HTR-8/SVneo (cell line): ENCODE results near the gene FAM98C.
"Not testable (repeated sequence)": the region's sequence is repeated elsewhere in the genome, so short reads cannot be mapped to it uniquely, and the experiment has no call there.

Experiments
- DNase-seq: peaks from one replicate; pipeline ENCODE4 v3.0.0; 2011; ENCODE audit warnings: low spot score, mixed read lengths; ENCODE audit not compliant: insufficient read length
- FAIRE-seq: peaks from 2 replicates; lab custom pipeline; 2011; peaks lifted over from hg19 to GRCh38; lab: Jason Lieb, UNC

The FAM98C gene

DNA sequence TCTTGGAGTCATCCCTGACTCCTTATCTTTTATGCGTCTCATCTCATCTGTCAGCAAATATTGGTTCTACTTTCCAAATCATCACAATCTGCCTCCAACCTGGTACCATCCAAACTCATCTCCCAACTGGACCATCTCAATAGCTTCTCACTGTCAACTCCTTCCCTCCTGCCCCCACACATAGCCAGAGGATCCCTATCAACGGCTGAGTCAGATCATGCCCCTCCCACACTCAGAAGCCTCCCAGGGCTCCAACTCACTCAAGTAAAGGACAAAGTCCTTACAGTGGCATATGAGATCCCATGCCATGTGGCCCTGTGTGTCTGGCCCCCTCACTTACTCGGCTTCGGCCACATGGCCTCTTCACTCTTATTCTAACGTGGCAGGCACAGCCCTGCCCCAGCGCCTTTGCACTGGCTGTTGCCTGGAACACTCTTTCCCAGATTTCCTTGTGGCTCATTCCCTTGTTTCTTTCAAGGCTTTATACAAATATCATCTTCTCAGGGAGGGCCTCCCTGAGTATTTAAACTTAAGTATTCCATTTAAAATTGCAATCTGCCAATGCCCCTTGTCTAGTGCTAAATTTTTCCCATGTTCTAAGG is 10.1 kb upstream of the FAM98C start:
- no peak for DNase-seq
- FAIRE-seq: peak; percentile 36

DNA sequence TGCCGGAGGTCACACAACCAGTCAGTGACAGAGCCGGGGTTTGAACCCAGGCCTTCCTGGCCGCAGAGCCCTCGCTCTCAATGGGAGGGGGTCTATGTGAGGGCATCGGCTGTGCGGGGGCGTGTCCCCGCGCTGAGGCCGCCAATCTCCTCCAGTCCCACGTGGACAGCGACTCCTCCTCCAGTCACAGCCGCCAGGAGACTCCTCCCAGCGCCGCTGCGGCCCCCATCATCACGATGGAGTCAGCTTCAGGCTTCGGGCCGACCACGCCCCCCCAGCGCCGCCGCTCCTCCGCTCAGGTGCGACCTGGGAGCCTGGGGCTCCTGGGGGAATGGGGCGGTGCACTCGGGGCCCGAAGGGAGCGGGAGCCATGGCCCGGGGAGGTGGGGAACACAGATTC is 8.4 kb upstream of the FAM98C start:
- FAIRE-seq (no peak), DNase-seq (no peak)

DNA sequence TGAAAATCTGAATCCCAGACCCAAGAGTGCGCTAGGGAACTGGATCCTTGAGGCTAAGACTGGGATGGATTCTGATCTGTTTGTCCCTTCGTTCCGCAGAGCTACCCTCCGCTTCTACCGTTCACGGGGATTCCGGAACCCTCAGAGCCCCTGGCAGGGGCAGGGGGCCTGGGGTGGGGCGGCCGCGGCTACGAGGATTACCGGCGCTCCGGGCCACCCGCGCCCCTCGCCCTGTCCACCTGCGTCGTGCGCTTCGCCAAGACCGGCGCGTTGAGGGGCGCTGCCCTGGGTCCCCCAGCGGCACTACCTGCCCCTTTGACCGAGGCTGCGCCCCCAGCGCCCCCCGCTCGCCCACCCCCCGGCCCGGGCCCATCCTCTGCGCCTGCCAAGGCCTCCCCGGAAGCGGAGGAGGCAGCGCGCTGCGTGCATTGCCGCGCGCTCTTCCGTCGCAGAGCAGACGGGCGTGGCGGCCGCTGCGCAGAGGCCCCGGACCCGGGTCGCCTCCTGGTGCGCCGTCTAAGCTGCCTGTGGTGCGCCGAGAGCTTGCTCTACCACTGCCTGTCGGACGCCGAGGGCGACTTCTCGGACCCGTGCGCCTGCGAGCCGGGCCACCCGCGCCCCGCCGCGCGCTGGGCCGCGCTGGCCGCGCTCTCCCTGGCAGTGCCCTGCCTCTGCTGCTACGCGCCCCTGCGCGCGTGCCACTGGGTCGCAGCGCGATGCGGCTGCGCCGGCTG is 7.3 kb upstream of the FAM98C start:
- FAIRE-seq (no peak), DNase-seq (no peak)

DNA sequence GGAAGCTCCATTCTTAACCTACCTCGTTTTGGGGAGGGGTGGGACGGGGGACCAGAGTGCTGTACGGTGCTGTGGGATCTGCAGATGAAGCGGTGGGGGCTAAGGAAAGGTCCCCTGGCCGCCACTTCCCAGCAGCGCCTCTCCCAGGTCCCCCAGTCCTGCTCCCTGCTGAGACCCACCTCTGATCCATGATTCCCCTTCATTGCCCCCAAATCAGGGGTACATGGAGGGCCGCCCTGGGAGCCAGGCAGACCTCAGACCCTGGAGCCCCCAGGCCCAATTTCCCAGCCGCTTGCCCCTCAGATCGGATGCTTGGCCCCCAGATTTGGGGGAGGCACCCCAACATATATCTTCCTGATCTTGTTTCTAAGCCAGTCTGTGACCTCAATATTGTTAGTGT is 3.8 kb upstream of the FAM98C start:
- no peak for FAIRE-seq
- DNase-seq: no peak

DNA sequence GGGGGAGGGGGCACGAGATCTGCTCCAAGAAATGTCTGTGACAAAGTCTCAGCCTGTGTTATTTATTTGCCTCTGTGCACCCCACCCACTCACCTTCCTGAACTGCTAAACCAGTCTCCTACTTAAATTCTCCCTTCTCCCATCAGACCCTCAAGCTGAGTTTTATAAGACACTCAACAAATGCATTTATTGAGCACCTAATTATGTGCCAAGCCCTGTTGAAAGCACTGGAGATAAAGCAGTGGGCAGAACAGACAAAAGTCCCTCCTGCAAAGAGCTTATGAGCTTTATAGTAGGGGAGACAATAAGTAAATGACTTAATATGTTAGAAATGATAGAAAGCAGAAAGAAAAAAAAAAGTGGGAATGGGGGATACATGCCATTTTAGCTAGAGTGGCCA is 3.4 kb upstream of the FAM98C start:
- no peak for FAIRE-seq
- no peak for DNase-seq

DNA sequence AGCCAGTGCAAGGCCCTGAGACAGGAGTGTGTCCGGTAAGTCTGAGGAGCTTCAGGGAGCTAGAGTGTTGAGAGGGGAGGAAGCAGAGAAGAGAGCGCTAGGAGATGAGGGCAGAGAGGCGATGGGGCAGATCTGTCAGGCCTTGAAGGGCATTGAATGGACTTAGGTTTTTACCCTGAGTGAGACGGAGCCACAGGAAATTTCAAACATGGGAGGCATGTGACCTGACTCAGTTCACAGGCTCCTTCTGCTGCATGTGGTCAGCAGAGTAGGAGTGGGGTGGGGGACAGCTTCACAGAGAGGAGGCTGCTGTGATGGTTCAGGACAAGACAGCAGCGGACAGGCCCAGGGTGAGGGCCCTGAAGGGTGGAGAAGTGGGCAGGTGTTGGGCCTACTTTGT is 2.5 kb upstream of the FAM98C start:
- no peak for DNase-seq
- no peak for FAIRE-seq

DNA sequence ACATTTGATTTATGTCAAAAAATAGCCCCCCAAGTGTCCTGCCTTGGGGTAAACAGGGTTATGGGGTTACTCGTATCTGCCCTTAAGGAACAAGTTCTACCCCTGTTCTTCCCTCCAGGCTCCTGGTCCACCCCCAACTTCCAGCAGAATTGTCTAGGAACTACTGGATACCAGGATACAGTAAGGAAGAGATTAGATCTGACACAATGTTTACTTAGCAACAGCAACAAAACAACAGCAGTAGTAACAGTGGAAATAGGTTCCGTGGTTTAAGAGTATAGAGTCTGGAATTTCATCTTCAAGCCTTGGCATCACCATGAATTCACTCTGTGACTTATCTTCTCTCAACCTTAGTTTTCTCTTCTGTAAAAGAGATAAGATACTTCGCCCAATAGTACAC is 1.7 kb upstream of the FAM98C start:
- FAIRE-seq (no peak), DNase-seq (no peak)

DNA sequence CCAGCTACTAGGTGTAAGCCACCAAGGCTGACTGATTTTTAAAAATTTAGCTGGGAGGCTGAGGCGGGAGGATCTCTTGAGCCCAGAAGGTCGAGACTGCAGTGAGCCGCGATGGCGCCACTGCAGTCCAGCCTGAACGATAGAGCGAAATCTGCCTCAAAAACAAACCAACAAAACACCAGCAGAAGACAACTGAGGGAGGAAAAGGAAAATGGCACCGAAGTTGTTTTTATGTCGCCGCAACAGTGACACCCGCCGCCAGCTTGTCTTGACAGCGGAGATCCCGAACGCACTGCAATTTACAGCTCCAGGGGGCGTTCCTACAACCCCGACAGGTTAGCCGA is 298 bp upstream of the FAM98C start:
- DNase-seq: no peak
- no peak for FAIRE-seq

DNA sequence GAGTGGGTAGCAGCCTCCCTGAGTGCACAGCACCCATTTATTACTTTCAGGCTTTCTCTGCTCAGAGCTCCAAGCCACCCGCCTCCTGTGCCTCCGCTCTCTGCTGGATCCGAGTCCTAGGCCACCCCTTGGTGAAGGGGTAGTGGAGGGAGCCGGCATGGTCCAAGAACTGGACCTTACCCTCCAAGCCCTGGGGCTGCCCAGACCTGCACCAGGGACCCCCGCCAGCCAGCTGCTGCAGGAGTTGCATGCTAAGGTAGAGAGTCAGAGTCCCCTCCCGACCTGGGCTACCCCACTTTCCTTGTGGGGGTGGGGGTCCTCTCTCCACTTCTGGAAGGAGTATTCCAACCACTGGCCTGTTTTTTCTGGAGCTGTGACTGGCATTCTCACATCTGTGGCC is 2.0 kb downstream of the FAM98C start:
- FAIRE-seq (no peak), DNase-seq (no peak)

DNA sequence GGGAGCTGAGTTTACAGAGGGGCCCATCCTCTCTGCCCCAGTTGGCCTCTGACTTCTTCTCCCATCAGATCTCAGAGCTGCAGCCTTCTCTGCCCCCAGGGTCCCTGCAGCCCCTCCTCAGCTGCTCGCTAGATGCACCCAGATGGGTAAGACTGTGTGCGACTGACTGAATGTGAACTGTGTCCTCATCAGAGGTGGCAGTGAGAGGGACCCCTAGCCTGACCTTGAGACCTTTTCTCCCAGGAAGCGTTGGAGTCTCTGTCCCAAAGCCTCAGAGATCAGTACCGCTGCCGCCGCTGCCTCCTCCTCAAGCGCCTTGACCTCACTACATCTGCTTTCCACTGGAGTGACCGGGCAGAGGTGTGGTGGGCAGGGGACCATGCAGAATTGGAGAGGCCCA is 2.4 kb downstream of the FAM98C start:
- FAIRE-seq (no peak), DNase-seq (no peak)

DNA sequence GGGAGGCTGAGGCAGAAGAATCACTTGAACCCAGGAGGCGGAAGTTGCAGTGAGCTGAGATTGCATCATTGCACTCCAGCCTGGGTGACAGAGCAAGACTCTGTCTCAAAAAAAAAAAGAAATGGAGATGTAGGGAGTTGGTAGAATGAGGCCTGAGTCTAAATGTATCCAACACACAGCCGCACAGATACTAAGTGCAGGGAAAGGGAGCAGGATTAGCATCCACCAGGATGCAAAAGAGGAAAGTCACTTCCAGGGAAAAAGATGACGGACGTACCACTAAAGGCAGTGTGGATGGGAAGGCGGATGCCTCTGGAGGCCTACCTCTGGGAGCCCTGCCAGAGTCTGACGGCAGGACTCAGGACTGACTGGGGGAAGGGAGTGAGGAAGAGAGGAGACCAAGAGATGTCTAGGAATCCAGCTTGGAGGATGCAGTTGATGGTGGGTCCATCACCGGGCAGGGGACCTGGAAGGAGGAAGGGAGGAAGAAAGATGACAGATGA is 6.8 kb downstream of the FAM98C start:
- FAIRE-seq: no peak
- no peak for DNase-seq

DNA sequence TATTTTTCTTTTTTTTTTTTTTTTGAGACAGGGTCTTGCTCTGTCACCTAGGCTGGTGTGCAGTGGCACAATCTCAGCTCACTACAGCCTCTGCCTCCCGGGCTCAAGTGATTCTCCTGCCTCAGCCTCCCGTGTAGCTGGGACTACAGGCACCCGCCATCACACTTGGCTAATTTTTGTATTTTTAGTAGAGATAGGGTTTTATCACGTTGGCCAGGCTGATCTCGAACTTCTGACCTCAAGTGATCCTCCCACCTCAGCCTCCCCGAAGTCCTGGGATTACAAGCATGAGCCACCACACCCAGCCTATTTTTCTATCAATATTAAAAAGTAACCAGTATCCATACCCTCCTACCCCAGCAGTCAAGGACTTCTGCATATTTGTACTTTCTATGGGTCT is 7.5 kb downstream of the FAM98C start:
- DNase-seq, FAIRE-seq: not testable (repeated sequence)

DNA sequence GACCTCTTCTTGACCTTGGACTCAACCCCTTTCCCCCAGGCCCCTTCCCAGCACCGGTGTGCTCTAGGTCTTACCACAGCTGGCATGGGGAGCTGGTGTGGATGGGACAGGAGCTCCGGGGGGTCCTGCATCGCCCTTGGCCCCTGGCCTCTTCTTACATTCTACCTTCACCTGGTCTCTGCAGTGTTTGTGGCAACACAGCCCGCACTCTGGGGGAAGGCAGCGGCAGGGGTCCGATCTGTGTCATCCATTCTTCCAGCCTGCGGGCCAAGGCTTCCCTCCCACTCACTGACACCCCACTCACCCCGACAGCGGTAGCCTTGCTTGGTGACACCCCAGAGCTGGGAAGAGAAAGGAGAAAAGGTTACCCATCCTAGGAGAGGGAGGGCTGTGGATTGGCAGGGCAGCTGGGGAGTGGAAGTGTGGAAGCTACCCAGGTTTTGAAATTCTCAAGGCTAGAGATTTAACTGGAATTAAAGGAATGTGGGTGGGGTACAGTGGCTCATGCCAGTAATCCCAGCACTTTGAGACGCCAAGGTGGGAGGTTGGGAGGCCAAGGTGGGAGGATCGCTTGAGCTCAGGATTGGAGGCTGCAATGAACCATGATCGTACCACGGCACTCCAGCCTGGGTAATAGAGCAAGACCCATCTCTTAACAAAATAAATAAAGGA is 8.3 kb downstream of the FAM98C start:
- peak; percentile 26 for FAIRE-seq
- no peak for DNase-seq

DNA sequence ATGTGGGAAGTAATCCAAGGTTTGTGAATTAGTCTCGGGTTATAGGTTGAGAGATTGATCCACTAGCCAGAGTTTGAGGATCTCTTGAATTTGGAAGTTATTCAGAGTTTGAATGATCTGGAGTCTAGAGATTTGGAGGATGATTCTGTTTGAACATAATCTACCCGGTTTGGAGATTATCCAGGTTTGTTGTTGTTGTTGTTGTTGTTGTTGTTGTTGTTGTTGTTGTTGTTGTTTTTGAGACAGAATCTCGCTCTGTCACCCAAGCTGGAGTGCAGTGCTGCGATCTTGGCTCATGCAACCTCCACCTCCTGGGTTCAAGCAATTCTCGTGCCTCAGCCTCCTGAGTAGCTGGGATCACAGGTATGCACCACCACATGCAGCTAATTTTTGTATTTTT is 9.0 kb downstream of the FAM98C start:
- FAIRE-seq, DNase-seq: not testable (repeated sequence)

DNA sequence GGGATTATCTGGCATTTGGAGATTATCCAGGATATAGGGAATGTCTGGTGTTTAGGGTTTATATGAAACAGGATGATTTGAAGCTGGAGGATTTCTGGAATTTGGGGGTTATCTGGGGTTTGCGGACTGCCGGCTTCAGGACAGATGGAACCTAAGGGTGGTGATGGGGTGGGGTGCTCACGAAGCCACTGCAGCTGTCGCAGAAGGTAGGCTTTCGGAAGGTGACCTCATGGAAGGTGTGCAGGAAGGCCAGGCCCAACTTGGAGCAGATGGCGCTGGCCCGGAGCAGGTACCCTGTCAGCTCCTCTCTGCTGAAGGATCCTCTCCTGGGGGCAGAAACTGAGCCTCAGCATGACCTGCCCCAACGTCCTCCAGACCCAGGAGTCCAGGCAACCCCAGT is 9.6 kb downstream of the FAM98C start:
- DNase-seq: no peak
- FAIRE-seq: no peak

DNA sequence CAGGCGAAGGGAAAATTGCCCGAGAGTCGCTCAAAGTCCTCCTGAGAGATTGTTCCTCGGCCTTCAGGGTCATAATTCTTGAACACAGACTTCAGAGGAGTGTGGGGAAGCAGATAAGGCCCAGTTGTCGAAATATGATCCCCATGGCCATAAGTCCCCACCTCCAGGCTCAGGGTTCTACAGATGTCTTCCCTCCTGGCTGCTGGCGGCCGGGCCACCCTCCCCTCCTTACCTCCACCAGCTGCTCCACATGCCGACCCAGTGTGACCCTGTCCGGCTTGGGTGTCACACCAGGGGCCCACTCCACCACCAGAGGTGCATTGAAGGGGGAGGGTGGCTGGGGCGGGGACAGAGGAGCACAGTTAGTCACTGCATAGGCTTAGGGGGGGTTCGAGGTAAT is 10.1 kb downstream of the FAM98C start:
- FAIRE-seq (no peak), DNase-seq (no peak)

DNA sequence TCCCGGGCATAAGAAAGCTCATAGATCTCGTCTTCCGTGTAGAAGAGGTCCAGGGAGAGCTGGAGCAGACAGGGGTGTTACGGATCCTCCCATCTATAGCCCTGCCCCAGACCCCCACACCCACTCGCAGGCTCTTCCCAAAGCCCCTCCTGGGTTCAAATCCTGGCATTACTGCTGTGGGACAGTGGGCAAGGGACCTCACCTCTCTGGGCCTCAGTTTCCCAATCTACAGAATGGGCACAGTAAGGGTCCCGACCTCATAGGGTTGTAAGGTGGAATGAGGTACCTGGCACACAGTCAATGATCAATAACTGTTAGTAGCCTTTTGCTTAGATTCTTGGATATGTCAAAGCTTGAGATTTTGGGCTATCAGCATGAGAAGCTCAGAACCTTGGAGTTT is 10.5 kb downstream of the FAM98C start:
- DNase-seq (no peak), FAIRE-seq (no peak)

DNA sequence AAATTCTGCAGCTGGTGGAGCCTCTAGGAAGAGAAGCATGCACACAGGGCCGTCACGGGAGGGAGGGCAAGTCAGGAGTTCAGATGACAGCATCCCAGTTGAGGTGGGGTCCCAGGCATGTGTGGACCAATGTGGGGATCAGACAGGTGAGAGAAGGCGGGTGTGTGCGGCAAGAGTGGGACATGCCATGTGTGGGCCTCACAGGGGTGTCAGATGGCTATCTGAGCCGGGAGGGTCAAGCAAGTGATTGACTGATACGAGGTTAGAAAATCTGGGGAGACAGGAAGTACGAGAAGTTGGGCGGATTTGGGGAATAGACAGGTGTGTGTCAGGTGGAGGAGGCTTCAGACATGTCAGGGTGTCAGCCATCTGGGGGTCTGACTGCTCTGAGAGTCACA is 14.3 kb downstream of the FAM98C start:
- FAIRE-seq (no peak), DNase-seq (no peak)

DNA sequence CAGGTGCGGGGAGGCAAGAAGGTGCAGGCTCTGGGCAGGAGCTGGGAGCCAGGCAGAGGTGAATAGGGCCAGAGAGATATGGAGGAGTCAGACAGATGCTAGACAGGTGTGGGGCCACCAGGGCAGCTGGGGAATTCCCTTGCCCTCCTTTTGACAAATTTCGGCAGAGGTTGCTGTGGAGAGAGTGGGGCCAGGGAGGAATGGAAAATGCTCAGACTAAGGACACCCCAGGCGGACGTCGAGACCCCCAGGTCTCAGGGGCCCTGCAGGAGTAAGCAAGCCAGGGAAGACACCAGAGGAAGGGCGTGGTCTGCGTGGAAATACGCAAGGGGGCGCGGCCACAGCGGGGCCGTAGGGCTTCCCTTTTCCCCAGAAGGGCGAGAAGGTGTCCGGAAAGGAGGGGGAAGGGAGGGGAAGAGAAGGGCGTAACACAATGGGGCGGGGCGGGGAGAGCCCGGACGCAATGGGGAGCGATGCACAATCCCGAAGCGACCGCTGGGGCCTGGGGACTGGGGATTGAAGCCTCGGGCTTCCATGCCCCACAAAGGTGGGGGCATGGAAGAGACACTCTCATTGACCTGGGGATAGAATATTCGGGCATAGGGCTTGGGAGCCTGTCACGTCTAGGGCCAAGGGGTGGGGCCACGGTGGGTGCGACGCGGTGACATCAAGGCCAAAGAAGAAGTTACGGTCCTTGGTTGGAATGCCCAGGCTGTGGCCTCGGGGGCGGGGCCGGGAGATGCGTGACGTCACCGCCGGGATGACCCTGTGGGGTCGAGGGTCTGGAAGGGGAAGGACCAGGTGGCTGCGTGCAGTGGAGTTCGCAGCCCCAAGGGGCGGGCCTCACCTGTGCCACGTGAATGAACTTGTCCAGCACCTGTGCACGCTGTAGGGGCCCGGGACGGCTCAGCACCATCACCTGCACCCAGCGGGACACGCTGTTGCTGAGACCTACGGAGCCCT is 14.9 kb downstream of the FAM98C start:
- FAIRE-seq (no peak), DNase-seq (no peak)

DNA sequence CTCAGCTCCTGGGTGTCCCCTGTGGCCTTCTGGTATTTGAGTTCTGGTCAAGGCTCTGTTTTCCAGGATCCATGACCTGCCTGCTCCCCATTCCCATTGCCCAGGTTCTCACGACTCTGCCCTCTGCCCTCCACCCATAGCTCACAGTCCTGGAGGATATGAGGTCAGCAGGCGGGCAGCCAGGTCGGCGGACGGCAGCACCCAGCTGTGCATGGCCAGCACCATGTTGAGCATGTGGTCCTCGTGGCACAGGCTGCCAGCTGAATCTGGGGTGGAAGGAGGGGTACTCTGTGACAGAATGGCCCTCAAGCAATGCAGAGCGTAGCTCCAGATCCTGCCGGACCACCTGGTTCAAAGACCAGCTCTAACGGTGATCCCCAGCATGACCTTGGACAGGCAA is 18.0 kb downstream of the FAM98C start:
- DNase-seq (no peak), FAIRE-seq (no peak)
